COLO829 (cell line): ENCODE measurements around the gene NUP205.
A peak's percentile ranks its signal among the peaks of the same experiment; 100 is the strongest.

Source experiments
- DNase-seq: peaks from one replicate; pipeline ENCODE4 v3.0.0; 2012; ENCODE audit warnings: low spot score

Gene NUP205

GRCh38 chr7:135557455-135558336 is at the start of gene NUP205:
Gene NUP205 (plus strand): TSS chr7:135557917. CDS start chr7:135557945, 28 bp downstream.
- DNase-seq = peak; percentile 98

DNA sequence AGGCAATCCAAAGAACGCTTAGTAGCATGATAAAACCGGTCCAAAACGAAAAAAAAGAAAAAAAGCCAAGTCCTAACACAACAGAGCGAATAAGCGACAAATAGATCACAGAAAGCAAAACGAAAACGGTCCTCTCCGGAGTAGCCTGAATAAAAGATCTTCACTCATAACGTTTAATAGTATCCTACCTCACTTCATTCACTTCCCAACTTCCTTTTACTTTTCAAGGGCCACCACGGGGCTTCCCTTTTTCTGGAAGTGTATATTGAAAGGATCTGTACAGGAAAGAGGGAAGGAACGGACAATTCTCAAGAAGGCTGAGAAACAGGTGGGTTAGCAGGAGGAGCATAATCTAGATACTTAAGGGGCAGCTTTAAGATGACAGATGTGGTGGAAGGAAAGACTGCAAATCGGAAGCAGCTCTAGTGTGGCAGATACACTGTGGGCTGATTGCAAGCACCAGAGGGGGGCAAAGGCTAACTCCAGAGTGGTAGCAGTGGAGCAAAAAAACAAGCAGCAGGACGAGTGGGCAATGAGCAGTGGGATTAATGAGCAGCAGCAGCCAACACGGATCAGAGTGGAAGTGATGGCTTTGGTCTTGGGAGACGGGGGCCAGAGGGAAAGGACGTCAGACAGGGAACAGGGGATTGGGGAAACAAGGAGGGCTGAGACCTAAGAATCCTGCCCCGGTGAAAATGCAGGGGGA is 48.7 kb upstream of the NUP205 start:
- no peak for DNase-seq

GRCh38 chr7:135509589-135509838 is 48.2 kb upstream of the NUP205 start:
- DNase-seq = no peak

GRCh38 chr7:135509839-135510591 is 47.7 kb upstream of the NUP205 start, which contains the start of gene CNOT4:
Gene CNOT4 (minus strand): TSS chr7:135510102. CDS start chr7:135438331, 71,771 bp downstream.
- peak; percentile 98 for DNase-seq

- DNase-seq = no peak
Measured at GRCh38 chr7:135510592-135511183, 47.0 kb upstream of the NUP205 start.

DNA sequence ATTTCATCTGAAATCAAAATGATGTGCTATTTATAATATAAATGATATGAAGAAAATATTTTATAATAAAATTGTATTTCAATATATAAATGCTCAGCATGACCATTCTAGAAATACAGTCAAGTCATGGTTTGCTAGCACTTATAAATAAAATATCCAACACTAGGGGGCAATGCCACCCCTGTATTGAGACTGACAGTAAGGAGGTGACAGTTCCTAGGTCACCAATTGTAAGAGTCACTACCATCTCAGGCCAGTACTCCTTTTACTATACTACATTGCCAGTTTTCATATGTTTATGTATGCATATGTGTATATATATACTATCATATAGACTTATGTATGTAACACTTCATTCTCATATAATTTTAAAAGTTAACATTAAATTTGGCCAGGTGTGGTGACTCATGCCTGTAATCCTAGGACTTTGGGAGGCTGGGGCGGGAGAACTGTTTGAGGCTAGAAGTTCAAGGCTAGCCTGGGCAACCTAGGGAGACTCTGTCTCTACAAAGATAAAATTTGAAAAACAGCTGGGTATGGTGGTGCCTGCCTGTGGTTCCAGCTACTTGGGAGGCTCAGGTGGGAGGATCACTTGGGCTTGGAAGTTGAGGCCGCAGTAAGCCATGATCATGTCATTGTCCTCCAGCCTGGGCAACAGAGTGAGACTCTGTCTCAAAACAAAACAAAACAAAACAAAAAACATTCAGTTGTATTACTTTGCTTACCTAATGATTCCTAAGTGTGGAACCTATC is 45.4 kb upstream of the NUP205 start:
- peak; percentile 84 for DNase-seq

- DNase-seq = no peak
Measured at GRCh38 chr7:135514856-135515255, 42.9 kb upstream of the NUP205 start.

- no peak for DNase-seq
Measured at GRCh38 chr7:135517060-135517459, 40.7 kb upstream of the NUP205 start.

GRCh38 chr7:135518748-135519147 is 39.0 kb upstream of the NUP205 start:
- DNase-seq = no peak

DNA sequence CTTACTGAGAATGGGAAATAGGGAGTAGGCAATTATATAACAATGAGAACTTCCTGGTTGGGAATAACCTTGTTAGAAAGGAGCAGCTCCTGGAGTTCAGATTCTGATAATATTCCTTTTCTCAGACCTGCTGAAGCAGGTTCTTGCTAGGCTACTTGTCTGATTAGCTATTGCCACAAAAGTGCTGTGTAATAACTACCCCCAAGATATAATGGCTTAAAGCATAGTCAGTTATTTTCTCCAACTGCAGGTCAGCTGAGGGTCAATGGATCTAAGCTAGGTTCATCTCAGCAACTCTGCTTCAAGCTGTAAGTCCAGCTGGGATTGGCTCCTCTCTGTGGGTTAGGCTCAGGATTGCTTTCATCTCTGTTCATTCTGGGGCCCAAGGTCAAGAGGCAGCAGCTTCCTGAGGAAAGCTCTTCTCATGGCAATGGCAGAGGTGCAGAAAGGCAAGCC is 38.5 kb upstream of the NUP205 start:
- DNase-seq = no peak

- no peak for DNase-seq
Measured at GRCh38 chr7:135519871-135520270, 37.8 kb upstream of the NUP205 start.

- no peak for DNase-seq
Measured at GRCh38 chr7:135522509-135522908, 35.2 kb upstream of the NUP205 start.

GRCh38 chr7:135523146-135523545 is 34.6 kb upstream of the NUP205 start:
- DNase-seq = no peak

DNA sequence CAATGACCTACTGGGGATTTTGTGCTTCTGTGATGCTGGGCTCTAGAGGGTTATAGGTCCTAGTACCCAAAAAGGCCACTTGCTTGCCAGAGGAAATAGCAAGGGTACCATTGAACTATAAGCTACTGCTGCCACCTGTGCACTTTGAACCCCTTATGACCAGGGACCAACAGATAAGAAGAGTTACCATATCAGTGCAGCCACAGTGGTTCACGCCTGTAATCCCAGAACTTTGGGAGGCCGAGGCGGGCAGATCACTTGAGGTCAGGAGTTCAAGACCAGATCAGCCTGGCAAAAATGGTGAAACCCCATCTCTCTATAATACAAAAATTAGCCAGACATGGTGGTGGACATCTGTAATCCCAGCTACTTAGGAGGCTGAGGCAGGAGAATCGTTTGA is 32.3 kb upstream of the NUP205 start:
- no peak for DNase-seq

DNA sequence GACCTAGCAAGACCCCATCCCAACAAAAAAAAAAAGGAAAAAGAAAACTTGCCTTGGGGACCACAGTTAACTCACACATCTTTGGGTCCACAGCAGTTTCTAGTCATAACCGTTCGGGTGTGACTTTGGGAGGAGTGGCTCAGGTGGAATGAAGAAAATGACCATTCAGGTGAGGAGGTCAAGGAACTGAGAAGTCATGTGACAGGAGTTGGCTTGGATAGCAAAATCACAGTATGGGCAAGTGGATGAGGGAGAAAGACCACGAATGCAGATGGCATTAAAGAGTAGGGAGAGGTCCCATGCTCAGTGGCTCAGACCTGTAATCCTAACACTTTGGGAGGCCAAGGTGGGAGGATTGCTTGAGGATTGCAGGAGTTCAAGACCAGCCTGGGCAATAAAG is 30.7 kb upstream of the NUP205 start:
- DNase-seq = no peak

GRCh38 chr7:135536150-135536549 is 21.6 kb upstream of the NUP205 start:
- no peak for DNase-seq

DNA sequence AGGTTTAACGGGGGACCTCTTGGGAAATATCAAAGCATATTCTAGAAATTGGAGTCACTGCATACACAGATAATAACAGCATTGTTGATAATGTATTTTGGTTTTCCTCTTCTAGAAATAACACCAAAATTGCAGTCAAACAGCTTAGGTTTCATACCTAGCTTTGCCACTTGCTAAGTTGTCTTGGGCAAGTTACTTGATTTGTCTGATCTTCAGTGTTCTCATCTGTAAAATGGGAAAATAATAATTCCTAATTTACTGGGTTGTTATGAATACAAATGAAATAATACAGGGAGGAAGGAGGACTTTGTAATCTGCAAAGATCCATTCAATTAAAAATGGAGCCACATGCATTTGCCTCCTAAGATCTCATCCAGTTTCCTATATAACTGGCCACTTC is 20.3 kb upstream of the NUP205 start:
- no peak for DNase-seq

- no peak for DNase-seq
Measured at GRCh38 chr7:135537905-135538304, 19.8 kb upstream of the NUP205 start.

GRCh38 chr7:135538376-135538775 is 19.3 kb upstream of the NUP205 start:
- no peak for DNase-seq

GRCh38 chr7:135539629-135540028 is 18.1 kb upstream of the NUP205 start:
- no peak for DNase-seq

GRCh38 chr7:135541029-135541428 is 16.7 kb upstream of the NUP205 start:
- DNase-seq = no peak

DNA sequence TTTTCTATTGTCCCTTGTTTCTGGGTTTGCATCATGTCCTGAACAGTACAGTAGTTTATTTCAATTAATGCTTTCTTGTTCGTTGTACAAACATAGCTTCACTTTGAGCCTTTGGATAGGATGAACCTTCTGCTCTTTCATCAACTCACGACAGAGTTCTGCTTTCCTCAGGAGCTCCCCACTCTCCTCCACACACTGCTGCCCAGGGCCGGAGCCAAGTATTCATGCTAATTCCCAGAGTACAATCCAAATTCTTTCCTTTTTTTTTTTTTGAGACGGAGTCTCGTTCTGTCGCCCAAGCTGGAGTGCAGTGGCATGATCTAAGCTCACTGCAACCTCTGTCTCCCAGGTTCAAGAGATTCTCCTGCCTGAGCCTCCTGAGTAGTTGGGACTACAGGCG is 7.5 kb upstream of the NUP205 start:
- no peak for DNase-seq
